HepG2 (cell line): Measurements from ENCODE around the gene HINFP. TPM values are rescaled to one million over a fixed set of nuclear protein-coding genes. Genes with fewer than 3 reads are reported as not detected.

ENCODE experiments used
- ELF1 ChIP-seq: sonication (generic); formaldehyde crosslinking; IDR thresholded peaks from 2 replicates; pipeline ENCODE4 v1.4.0; 2020; ENCODE audit warnings: missing genetic modification reagents
- ELF3 ChIP-seq: IDR thresholded peaks from 2 replicates; pipeline ENCODE4 v1.6.1; 2016; ENCODE audit warnings: missing genetic modification reagents, missing compliant biosample characterization
- SIN3A ChIP-seq: IDR thresholded peaks from 2 replicates; pipeline ENCODE4 v1.6.1; 2011; ENCODE audit warnings: low read depth, mild to moderate bottlenecking, control low read depth, low read length, borderline replicate concordance
- TARDBP ChIP-seq: sonication (generic); formaldehyde crosslinking; IDR thresholded peaks from 2 replicates; pipeline ENCODE4 v1.8.0; 2022; ENCODE audit warnings: mild to moderate bottlenecking, missing genetic modification reagents
- ZFP90 ChIP-seq: sonication (generic); formaldehyde crosslinking; IDR thresholded peaks from 2 replicates; pipeline ENCODE4 v1.8.0; 2022; ENCODE audit warnings: missing genetic modification reagents, mild to moderate bottlenecking, inconsistent platforms, borderline replicate concordance
- ZNF510 ChIP-seq: sonication (generic); formaldehyde crosslinking; IDR thresholded peaks from 2 replicates; pipeline ENCODE4 v1.4.0; 2020; ENCODE audit warnings: low read depth, mild to moderate bottlenecking, missing genetic modification reagents
- ZNF768 ChIP-seq: sonication (generic); formaldehyde crosslinking; IDR thresholded peaks from 2 replicates; pipeline ENCODE4 v1.4.0; 2020; ENCODE audit warnings: missing genetic modification reagents
- polyA plus RNA-seq, 8 experiments: library from polyadenylated mRNA; depleted of rRNA in 3 of 8; stranded (reverse) in 7 of 8; unstranded in 1 of 8; fragments of >200 nt; fragmentation: Illumina TruSeq in 4 of 8; extraction: Trizol in 4 of 8; gene quantifications; 2 replicates each; pipeline versions ENCODE4 v1.2.1 to v1.2.3, GENCODE V29; 2011 to 2016; ENCODE audit warnings: low read depth in 4 of 8, missing spikeins in 1 of 8, mixed read lengths in 1 of 8; ENCODE audit not compliant: insufficient read depth in 1 of 8
- total RNA-seq, 5 experiments: library from RNA; depleted of rRNA; stranded (reverse); fragments of >200 nt; fragmentation: Illumina TruSeq; extraction: Trizol; gene quantifications; 2 replicates each; pipeline ENCODE4 v1.2.3, GENCODE V29; 2016; ENCODE audit warnings: low read depth in 1 of 5
- TF ChIP-seq, protein P1 (sequence below): sonication (generic); formaldehyde crosslinking; conservative IDR thresholded peaks from 2 replicates; pipeline ENCODE4 v1.4.0; 2020; ENCODE audit warnings: missing genetic modification reagents
- TF ChIP-seq, protein P2 (sequence below): sonication (generic); formaldehyde crosslinking; IDR thresholded peaks from 2 replicates; pipeline ENCODE4 v1.4.0; 2020; ENCODE audit warnings: missing genetic modification reagents
- TF ChIP-seq, protein P3 (sequence below): IDR thresholded peaks from 2 replicates; pipeline ENCODE4 v1.6.1; 2016; ENCODE audit warnings: missing biosample characterization, missing genetic modification reagents, low read depth
- TF ChIP-seq, protein P4 (sequence below): sonication (generic); formaldehyde crosslinking; IDR thresholded peaks from 2 replicates; pipeline ENCODE4 v1.5.1; 2020; ENCODE audit warnings: mild to moderate bottlenecking, moderate library complexity, missing genetic modification reagents
- TF ChIP-seq, protein P5 (sequence below): sonication (generic); formaldehyde crosslinking; conservative IDR thresholded peaks from 2 replicates; pipeline ENCODE4 v1.4.0; 2020; ENCODE audit warnings: missing genetic modification reagents

HINFP gene
- total and polyA plus RNA-seq, 2 of the 13 experiments (the other 11 are each of a cell fraction or from before 2014, with no cell fraction given): 15.1 to 21.4 TPM

DNA sequence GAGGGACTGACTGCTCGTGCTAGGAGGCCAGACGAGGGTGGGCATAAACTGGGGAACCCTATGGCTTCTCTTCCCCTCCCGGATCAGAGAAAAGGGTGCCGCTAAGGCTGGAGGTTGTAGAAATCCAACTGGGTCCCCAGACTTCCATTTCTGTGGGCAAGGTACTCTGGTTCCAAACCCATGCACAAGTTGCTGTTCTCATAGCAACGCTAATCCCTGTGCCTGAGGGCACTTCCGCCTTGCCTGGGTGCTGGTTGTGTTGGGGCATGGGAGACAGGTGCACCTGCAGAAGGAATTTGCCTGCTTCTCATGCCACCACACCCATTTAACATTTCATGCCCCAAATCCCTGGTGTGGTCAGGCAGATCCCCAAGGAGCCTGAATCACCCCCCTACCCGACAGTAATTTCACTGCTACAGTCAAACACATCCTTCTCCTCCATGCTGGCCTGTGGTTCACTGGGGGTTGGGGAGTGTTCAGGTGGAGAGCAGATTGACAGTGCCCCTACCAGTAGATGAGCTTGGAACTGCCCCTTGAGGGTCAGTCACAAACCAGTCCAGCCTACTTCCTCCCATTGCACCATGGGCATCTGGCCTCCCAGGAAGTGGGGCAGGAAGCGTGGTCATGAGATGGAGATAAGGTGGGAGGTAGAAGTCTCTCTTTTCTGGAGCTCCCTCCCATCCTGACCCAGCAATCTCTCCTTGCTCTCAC, 13.1 kb upstream of the HINFP start (continued):
- TF ChIP-seq, protein P1, sequence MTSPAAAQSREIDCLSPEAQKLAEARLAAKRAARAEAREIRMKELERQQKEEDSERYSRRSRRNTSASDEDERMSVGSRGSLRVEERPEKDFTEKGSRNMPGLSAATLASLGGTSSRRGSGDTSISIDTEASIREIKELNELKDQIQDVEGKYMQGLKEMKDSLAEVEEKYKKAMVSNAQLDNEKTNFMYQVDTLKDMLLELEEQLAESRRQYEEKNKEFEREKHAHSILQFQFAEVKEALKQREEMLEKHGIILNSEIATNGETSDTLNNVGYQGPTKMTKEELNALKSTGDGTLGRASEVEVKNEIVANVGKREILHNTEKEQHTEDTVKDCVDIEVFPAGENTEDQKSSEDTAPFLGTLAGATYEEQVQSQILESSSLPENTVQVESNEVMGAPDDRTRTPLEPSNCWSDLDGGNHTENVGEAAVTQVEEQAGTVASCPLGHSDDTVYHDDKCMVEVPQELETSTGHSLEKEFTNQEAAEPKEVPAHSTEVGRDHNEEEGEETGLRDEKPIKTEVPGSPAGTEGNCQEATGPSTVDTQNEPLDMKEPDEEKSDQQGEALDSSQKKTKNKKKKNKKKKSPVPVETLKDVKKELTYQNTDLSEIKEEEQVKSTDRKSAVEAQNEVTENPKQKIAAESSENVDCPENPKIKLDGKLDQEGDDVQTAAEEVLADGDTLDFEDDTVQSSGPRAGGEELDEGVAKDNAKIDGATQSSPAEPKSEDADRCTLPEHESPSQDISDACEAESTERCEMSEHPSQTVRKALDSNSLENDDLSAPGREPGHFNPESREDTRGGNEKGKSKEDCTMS (CRISPR knock-in tag): no peak
- TF ChIP-seq, protein P2, sequence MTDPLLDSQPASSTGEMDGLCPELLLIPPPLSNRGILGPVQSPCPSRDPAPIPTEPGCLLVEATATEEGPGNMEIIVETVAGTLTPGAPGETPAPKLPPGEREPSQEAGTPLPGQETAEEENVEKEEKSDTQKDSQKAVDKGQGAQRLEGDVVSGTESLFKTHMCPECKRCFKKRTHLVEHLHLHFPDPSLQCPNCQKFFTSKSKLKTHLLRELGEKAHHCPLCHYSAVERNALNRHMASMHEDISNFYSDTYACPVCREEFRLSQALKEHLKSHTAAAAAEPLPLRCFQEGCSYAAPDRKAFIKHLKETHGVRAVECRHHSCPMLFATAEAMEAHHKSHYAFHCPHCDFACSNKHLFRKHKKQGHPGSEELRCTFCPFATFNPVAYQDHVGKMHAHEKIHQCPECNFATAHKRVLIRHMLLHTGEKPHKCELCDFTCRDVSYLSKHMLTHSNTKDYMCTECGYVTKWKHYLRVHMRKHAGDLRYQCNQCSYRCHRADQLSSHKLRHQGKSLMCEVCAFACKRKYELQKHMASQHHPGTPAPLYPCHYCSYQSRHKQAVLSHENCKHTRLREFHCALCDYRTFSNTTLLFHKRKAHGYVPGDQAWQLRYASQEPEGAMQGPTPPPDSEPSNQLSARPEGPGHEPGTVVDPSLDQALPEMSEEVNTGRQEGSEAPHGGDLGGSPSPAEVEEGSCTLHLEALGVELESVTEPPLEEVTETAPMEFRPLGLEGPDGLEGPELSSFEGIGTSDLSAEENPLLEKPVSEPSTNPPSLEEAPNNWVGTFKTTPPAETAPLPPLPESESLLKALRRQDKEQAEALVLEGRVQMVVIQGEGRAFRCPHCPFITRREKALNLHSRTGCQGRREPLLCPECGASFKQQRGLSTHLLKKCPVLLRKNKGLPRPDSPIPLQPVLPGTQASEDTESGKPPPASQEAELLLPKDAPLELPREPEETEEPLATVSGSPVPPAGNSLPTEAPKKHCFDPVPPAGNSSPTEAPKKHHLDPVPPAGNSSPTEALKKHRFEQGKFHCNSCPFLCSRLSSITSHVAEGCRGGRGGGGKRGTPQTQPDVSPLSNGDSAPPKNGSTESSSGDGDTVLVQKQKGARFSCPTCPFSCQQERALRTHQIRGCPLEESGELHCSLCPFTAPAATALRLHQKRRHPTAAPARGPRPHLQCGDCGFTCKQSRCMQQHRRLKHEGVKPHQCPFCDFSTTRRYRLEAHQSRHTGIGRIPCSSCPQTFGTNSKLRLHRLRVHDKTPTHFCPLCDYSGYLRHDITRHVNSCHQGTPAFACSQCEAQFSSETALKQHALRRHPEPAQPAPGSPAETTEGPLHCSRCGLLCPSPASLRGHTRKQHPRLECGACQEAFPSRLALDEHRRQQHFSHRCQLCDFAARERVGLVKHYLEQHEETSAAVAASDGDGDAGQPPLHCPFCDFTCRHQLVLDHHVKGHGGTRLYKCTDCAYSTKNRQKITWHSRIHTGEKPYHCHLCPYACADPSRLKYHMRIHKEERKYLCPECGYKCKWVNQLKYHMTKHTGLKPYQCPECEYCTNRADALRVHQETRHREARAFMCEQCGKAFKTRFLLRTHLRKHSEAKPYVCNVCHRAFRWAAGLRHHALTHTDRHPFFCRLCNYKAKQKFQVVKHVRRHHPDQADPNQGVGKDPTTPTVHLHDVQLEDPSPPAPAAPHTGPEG (CRISPR knock-in tag): 0 out of 2 replicates have a peak, but pooled peaks have one; percentile 25
- TF ChIP-seq ELF1 (CRISPR knock-in tag): peak; percentile 86
- TF ChIP-seq, protein P3, sequence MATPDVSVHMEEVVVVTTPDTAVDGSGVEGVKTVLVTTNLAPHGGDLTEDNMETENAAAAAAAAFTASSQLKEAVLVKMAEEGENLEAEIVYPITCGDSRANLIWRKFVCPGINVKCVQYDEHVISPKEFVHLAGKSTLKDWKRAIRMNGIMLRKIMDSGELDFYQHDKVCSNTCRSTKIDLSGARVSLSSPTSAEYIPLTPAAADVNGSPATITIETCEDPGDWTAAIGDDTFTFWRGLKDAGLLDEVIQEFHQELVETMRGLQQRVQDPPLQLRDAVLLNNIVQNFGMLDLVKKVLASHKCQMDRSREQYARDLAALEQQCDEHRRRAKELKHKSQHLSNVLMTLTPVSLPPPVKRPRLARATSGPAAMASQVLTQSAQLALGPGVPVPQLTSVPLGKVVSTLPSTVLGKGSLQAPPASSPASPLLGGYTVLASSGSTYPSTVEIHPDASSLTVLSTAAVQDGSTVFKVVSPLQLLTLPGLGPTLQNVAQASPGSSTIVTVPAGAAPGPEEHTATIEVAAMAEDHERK (CRISPR knock-in tag): no peak
- TF ChIP-seq ZNF768 (CRISPR knock-in tag): no peak
- TF ChIP-seq, protein P4, sequence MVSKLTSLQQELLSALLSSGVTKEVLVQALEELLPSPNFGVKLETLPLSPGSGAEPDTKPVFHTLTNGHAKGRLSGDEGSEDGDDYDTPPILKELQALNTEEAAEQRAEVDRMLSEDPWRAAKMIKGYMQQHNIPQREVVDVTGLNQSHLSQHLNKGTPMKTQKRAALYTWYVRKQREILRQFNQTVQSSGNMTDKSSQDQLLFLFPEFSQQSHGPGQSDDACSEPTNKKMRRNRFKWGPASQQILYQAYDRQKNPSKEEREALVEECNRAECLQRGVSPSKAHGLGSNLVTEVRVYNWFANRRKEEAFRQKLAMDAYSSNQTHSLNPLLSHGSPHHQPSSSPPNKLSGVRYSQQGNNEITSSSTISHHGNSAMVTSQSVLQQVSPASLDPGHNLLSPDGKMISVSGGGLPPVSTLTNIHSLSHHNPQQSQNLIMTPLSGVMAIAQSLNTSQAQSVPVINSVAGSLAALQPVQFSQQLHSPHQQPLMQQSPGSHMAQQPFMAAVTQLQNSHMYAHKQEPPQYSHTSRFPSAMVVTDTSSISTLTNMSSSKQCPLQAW: 0 out of 2 replicates have a peak, but pooled peaks have one; percentile 34
- TF ChIP-seq, protein P5, sequence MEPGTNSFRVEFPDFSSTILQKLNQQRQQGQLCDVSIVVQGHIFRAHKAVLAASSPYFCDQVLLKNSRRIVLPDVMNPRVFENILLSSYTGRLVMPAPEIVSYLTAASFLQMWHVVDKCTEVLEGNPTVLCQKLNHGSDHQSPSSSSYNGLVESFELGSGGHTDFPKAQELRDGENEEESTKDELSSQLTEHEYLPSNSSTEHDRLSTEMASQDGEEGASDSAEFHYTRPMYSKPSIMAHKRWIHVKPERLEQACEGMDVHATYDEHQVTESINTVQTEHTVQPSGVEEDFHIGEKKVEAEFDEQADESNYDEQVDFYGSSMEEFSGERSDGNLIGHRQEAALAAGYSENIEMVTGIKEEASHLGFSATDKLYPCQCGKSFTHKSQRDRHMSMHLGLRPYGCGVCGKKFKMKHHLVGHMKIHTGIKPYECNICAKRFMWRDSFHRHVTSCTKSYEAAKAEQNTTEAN: no peak
- TF ChIP-seq TARDBP (CRISPR knock-in tag): peak; percentile 59; the same call in 1 of the 2 replicates
- TF ChIP-seq SIN3A: peak; percentile 68; the same call in 1 of the 2 replicates
- TF ChIP-seq ZNF510 (CRISPR knock-in tag): no peak
- no peak for TF ChIP-seq ZFP90 (CRISPR knock-in tag)
- peak; percentile 13; the same call in 1 of the 2 replicates for TF ChIP-seq ELF3 (CRISPR knock-in tag)
